NCI-H526 treated with DMSO at 0.1 percent for 48 hours (cell line): ENCODE data around the gene SETD5.

ENCODE experiments used
- DNase-seq: peaks from one replicate; lab custom pipeline; 2025; lab: John Stamatoyannopoulos, UW

SETD5 gene, protein sequence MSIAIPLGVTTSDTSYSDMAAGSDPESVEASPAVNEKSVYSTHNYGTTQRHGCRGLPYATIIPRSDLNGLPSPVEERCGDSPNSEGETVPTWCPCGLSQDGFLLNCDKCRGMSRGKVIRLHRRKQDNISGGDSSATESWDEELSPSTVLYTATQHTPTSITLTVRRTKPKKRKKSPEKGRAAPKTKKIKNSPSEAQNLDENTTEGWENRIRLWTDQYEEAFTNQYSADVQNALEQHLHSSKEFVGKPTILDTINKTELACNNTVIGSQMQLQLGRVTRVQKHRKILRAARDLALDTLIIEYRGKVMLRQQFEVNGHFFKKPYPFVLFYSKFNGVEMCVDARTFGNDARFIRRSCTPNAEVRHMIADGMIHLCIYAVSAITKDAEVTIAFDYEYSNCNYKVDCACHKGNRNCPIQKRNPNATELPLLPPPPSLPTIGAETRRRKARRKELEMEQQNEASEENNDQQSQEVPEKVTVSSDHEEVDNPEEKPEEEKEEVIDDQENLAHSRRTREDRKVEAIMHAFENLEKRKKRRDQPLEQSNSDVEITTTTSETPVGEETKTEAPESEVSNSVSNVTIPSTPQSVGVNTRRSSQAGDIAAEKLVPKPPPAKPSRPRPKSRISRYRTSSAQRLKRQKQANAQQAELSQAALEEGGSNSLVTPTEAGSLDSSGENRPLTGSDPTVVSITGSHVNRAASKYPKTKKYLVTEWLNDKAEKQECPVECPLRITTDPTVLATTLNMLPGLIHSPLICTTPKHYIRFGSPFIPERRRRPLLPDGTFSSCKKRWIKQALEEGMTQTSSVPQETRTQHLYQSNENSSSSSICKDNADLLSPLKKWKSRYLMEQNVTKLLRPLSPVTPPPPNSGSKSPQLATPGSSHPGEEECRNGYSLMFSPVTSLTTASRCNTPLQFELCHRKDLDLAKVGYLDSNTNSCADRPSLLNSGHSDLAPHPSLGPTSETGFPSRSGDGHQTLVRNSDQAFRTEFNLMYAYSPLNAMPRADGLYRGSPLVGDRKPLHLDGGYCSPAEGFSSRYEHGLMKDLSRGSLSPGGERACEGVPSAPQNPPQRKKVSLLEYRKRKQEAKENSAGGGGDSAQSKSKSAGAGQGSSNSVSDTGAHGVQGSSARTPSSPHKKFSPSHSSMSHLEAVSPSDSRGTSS (N-terminal part only)

DNA sequence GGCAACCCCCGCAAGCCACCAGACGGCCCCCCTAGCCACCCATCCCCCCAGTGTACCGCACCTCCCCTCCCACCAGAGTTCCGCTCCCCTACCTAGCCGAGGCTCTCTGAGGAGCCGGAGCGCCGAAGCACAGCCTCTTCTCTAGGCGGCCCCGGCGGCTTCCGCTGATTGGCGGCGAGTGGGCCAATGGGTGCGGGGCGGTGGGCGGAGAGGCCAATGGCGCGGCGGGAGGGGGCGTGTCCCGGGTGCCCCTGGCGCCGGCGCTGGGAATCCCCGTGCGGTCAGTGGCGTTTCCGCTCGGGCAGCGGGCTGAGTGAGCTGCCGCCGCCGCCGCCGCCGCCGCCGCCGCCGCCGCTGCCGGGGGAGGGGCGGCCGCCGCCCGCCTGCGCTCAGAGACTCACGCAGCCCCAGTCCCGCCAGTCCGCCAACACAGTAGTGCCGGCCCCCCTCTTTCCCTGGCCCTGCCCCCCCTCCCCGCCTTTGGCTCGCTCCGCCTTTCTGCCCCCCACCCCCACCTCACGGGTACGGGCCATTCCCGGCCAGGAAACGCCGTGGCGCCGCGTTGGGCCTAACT lies at the start of gene SETD5:
Gene SETD5 (plus strand): TSS at position 284 of the 574 bp plus-strand sequence. CDS start 31,324 bp downstream, outside the sequence.
- peak; percentile 80 for DNase-seq

DNA sequence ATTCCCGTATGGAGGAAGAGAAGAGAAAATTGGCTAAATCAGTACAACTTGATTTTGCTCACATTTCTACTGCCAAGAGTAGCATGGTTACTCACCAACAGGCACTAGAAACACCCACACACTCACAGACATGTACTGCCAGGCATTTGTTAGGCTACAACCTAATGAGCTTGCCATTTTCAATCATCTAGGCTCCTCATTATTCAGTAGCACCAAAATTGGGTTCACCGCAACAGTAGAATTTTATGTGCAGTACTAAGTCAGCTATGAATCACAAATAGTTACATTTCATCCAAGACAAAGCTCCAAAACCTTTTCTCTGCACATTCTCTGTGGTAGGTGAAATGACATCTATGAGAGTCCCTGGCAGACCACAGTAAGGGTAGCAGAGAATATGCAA lies 49.5 kb upstream of the SETD5 start:
- no peak for DNase-seq

DNA sequence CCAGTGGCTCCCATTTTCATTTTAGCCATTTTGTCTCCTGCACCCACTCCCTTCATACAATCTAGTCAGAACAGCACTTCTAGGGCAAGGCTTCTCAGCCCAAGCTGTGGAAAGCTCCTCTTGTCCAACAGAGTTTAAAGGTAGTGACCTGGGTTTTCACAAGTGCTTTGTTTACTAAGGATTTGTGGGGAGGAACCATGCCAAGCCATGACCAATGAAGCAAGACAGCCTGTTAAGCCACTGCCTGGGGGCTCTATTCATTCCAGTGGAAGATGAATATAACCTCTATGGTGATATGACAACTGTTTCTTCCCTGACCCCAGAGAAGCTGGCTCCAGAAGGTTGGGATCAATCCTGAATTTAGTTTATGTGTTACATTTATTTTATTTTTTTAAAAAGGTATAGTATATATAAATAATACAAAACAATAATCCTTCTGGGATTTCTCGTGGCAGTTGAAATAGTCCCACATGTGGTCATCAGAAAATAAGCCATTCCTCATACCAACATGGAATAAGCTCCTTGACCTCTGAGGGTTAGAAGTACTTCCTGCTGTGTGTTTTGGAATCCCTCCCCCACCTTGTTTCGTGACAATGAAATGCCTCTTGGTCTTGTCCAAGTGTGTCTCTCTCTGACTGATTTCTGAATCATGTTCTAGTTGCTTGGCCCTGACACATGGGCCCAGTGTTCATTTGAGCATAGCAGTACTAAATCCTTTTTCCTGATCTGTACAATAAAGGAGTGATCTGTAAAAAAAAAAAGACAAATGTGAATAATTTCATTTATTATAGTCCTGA lies 47.9 kb upstream of the SETD5 start:
- DNase-seq, result no peak

DNA sequence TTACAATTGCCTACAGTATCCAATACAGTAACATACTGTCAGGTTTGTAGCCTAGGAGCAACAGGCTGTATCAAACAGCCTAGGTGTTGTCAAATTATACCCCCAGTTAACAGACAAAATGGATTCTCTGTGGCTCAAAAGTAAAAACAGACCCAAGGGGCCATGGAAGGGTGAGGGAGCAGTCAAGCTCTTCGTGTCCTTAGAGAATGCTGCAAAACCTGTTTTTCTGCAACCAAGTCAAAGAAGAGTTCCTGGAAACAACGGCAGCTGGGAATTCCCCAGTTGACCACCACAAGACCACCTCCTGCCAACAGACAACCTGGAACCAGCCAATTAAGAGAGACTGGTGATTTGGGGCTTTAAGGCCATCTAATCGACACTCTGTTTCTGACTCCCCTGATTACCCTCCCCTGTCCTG lies 45.7 kb upstream of the SETD5 start:
- no peak for DNase-seq

DNA sequence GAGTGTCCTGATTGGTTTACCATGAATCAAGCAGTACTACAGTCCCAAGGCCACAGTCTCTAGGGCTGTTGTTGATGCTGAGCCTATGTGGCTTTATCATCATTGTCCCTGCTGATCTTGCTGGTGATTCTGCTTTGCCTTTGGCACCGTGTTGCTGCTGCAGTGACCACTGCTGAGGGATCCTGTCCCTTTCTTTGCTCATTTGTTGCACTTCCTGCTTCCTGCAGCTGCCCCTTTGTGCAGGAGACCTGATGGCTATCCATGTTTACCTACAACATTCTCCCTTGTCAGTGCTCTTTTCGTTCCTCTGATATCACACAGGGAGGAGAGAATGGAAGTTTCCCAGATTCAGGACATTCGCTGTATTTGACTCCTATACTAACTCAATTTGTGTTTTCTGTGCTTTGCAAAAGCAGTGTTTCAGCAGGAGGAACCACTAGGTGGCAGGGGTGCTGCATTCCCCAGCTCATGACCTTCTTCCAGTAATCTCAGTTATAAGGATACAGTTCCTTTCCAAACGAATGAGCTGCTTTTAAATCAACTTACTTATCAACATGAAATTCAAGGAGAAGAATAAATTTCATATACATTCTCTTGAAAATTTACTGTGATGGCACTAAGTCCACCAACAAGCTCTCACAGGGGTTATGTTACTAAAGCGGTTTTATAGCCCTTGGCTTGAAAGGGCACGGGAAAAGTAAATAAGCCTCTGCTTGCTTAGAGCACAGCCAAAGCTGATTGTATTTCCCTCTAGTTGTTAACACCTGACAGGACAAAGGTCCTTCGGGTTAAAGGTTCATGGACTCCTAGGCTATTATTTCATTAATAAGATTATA lies 44.3 kb upstream of the SETD5 start:
- peak; percentile 33 for DNase-seq

DNA sequence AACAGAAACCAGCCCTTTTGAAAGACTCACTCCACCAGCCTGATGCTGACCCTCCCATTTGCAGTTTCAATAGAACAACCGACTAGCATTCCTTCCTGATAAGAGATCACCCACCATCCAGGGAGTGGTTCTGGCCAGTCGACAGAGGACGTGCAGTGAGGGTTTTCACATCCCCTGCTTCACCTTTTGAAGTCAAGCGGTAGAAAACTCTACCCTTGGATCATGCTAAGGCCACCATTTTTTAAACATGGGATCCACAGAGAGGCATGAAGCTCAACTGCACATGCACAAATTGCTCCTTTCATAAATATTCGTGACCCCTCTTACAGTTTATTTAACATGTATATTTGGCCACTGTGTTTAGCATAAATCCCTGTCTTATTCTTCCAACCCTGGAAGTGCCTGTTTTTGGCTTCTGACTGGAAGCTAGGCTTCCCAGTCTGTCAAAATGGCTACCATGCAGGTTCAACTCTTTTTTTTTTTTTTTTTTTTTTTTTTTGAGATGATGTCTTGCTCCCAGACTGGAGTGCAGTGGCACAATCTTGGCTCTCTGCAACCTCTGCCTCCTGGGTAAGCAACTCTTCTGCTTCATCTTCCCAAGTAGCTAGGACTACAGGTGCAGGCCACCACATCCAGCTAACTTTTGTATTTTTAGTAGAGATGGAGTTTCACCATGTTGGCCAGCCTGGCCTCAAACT lies 35.6 kb upstream of the SETD5 start:
- no peak for DNase-seq

DNA sequence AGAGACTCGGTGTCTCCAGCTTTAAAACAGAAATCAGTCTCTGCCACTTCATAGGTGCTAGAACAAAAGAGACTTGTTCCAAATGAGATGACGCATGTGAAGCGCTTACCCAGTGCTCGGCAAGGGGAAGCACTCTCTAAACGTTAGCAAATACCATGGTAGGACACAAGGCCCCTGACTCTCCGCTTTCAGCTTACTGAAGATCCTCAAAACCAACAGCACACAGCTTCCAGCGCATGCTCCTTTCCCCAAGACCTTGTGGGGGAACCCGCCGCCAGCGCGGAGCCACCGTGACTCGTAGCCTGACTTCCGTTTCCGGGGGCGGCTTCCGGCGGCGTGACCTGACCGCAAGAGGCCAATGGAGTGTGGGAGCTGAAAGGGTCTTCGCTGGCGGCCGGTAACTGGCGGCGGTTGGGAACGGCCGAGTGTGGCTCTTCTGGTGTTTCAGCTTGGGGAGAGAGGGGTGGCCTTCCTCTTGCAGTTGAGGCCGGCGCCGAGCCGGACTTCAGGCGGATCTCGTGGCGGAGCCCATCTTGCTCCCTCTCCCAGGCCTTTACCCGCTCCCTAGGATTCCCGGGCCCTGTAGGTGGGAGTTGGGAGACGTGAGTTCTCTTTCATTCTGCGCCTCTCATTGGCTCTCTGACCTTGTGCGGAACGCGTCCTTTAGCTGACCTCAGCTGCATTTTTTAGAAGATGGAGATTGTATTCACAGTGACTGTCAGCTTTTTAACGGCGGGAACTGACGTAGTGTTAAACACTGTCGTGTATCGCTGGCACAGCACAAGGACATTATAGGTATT lies 34.5 kb upstream of the SETD5 start, which contains the start of gene THUMPD3:
Gene THUMPD3 (plus strand): TSS at position 324 of the 800 bp plus-strand sequence. CDS start 2,015 bp downstream, outside the sequence.
- peak; percentile 74 for DNase-seq

DNA sequence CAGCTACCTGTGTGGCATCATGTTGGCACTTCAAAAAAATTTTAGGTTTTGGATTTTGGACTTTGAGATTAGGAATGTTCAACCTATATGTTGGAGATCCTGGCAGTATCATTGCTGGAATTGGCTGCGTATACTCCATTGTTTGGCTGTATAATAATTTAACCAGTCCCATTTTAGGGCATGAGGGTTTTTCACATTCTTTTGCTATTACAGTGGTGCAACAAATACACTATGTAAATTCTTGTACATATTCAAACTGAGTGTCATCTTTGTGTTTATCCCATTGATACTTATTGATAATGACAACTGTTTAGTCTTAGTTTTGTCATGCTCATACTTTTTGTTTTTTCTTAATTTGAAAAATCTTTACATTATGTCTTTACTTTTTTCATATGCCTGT lies 27.9 kb upstream of the SETD5 start:
- no peak for DNase-seq

DNA sequence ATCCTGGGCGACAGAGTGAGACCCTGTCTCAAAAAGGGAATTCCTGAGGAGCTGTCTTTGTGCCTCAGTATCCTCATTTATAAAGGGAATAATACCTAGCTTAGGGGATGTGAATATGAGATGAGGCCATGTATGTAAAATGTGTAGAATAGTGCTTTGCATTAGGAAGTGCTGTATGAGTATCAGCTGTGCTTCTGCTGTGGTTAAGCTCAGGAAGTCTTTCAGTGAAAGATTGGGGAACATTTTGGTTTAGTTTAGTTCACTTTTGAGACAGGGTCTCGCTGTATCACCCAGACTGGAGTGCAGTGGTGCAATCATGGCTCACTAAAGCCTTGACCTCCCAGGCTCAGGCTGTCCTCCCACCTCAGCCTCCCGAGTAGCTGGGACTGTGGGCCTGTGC lies 23.9 kb upstream of the SETD5 start:
- DNase-seq, result no peak

DNA sequence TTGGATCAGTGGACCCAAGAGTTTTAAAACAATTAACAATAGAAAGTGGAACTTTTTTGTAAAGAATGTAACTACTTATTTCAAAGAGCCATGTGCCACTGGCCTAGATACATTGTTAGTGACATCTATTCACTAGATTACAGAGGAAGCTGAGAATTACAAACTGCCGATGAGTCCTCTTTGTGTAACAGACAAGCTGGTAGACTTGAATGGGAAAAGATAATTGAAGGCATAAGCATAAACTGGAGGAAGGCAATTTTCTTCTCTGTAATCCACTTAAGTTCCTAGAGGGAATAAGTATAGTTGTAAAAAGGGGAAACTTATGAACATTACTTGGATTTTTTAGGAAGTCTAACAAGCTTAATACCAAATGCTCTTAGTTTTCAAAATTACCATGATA lies 19.4 kb upstream of the SETD5 start:
- no peak for DNase-seq

DNA sequence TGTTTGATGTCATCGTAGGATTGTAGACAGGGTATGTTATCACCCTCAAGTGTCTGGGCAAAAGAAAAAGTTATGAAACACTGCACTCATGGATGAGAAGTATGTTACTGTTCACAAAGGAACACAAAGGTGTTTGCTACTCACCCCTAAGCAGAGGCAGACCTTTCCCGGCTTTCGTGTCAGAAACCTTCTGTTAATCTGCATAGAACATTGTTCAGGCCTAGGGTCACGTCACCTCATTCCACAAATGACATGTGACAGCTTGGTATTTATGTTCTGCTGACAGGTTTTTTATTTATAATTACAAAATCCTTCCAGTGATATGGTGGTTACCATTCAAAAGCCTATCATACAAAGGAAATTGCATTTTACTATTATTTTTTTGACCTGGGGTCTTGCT lies 18.1 kb upstream of the SETD5 start:
- DNase-seq, result no peak

DNA sequence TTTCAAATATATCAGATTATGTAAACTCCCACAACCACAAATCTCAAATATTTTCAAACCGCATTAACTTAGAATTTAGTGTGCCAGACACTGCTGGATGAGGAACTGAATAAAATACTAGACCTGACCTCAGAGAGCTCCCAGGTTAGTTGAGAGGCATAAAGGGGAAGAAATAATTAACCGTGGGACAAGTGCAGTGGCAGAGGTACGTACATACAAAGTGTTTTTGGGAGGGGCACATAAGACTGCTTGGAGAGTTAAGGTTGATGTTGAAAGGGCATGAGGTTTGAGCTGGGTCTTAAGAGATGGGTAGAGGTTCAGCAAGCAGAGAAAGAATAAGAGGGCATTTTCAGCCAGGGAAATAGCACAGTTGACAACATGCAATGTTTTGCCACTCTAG lies 17.4 kb upstream of the SETD5 start:
- no peak for DNase-seq

DNA sequence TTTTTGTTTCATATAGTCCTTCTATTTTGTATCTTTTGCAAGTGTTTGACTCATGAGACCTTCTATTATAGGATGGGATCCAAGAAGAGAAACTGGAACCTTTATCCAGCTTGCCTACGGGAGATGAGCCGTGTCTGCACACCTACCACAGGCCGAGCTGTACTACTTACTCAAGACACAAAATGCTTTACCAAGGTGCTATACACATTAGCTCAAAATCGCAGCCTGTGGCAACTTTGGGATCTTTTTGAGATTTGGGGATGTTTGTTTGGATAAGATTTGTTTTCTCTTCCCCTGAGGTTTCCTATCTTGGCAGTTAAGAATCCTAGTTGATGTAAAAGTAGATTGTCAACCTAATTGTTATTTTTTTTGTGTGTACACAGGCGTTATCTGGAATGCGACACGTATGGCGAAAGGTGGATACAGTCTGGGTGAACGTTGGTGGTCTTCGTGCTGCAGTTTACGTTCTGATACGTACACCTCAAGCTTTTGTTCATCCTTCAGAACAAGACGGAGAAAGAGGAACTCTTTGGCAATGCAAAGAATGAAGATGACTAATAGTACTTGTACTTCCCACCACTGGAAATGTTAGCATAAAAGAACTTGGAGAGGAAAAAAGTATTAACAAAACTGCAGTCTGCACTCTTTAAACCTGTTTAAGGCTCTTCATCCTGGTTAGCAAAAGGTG lies 13.1 kb upstream of the SETD5 start:
- no peak for DNase-seq

DNA sequence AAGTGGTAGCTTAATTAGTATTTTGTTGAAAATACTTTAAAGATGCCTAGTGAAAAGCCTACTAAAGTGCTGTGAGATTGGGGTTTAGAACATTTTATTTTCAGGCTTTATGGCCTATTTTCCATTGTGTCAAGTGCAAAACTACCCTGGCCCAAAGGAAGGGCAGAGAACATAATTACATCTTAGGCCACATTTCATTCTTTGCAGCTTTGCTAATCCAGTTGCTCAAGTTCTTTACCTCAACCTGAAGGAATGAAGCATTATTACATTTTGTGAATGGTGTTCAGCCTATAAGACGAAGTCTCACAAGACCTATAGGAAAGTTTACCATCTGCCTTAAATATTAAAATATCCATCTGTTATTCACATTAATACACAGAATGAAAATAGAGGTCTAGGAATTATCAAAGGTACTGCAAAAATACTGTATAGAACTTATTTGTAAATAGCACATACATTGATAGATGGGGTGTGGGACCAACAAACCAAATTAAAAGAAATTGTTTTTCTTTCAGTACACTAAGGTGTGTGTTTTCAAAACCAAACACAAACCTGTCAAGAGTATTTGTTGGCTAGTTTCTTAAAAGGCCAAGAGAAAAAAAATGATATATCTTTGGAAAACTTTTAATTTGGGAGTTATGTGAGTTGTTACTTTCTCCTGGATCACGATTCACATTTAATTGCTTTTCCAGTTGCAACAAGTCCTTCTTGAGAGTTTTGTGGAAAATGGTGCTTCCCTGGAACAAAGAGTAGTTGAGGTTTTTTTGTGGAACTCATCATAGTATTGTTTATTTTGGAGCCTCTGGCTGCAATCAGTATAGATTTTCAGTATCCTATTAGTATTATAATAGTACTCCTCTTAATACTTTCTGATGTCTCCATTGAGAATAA lies 12.0 kb upstream of the SETD5 start:
- no peak for DNase-seq

DNA sequence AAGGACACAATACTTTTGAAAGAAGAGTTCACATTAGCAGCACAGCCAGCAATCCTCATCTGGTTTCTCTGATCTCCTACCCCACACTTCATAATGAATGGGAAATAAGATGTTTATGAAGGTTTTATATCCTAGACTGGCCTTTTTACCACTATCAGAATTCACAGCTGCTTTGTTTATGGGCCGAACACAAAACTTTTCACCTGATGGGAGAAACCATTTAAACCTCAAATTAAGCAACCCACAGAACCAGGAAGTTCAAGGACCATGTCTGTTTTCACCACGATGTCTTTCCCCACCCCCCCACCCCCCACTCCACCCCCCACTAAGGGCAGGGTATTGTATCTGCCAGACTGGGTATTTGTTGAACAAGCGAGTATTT lies 11.3 kb upstream of the SETD5 start:
- no peak for DNase-seq

DNA sequence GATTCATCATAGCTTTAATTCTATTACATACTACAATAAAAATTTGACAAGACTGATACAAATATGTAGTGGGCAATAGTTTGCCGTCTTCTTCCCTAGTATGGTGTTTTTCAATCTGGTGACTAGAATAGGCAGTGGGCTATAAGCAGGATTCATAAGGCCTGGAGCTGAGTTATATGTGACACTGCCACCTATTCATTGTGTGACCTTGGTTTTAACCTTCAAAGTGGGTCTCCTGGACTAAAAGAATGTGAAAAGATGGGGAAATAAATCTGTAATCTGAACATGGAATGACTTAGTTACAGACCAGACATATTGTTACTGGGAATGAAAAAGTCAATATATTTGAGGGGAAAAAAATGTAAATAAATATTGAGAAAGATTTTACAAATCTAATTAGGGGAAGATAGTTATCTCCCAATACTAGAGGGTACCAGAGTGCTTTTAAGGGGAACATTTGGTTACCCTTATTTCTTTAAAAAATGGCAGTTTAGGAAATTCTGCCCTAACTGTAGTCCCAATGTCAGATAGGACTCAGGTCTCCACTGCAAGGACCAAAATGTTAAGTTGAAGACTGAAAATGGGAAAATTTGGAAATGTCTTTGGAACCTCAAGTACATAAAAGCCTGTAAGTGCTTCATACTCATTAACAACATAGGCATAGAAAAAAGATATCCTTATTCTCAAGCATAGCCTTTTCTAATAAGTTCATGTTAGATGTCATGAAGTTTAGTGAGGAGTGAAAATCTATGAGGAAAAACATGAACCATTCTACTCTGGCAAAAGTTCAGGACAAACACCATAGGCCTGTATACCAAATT lies 10.7 kb upstream of the SETD5 start:
- no peak for DNase-seq
